Measurements from ENCODE around the gene ODAM.

DNA sequence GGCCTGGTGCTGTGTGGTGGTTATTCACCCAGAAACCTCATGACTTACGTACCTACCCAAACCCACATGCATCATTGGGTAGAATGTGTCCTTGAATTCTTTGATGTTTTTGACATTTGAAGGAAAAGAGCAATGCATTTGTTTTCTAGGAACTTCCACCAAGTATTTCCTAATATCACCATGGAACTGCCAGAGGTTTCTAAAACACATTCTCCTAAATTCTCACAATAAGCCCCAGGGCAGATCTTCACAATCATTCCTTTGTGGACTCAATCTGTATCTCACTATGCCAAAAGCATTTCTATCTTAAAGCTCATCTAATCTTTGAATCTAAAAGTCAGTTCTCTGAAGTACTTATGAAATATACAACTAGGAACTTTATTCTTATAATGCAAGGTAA lies 8.3 kb upstream of the ODAM start:
- TF ChIP-seq EZH2phosphoT487 (IDR thresholded peaks at IDR 0.05; ENCODE audit: insufficient read depth, low read depth) (no peak), EZH2 (IDR thresholded peaks at IDR 0.05; ENCODE audit: insufficient read depth, poor library complexity, severe bottlenecking) (no peak)

All from GM23248 (cell line).